Ishikawa (cell line): Measurements from ENCODE around the gene PSMD14.

ENCODE experiments used
- NFIC ChIP-seq: IDR thresholded peaks from 2 replicates; pipeline ENCODE4 v1.6.1; 2012
- TAF1 ChIP-seq: IDR thresholded peaks from 2 replicates; pipeline ENCODE4 v1.6.1; 2012; ENCODE audit warnings: low read depth, mild to moderate bottlenecking

DNA sequence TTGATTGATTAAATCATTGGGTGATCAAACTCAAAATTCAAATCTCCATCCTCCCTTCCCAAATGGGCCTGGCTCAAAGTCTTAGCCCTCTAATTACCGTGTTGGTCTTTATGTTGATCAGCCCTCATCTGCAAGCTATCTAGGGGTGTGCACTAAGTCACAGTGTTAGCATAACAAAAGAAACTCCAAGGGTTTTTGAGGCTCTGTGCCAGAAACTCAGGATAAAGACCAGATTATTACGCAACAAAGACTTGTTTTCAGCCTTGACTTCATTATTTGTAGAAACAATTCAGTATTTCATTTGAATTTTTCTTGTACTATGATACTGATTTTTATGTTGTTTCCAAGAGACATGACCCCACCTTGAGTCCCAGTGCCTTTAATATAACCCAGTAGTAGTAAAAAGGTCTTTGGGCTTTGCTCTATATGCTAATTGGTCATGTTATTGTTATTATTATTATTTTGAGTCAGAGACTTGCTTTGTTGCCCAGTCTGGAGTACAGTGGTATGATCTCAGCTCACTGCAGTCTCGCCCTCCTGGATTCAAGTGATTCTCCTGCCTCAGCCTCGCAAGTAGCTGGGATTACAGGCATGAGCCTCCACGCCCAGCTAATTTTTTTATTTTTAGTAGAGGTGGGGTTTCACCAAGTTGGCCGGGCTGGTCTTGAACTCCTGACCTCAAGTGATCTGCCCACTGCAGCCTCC, 13.9 kb downstream of the PSMD14 start:
- TF ChIP-seq NFIC (no peak), TAF1 (no peak)
